Measurements from ENCODE around the gene TXNDC16. TPM values are rescaled to one million over a fixed set of nuclear protein-coding genes. Genes with fewer than 3 reads are reported as not detected.
A peak's percentile ranks its signal among the peaks of the same experiment; 100 is the strongest.
"Not testable (repeated sequence)": the region's sequence is repeated elsewhere in the genome, so short reads cannot be mapped to it uniquely, and the experiment has no call there.

The TXNDC16 gene, protein sequence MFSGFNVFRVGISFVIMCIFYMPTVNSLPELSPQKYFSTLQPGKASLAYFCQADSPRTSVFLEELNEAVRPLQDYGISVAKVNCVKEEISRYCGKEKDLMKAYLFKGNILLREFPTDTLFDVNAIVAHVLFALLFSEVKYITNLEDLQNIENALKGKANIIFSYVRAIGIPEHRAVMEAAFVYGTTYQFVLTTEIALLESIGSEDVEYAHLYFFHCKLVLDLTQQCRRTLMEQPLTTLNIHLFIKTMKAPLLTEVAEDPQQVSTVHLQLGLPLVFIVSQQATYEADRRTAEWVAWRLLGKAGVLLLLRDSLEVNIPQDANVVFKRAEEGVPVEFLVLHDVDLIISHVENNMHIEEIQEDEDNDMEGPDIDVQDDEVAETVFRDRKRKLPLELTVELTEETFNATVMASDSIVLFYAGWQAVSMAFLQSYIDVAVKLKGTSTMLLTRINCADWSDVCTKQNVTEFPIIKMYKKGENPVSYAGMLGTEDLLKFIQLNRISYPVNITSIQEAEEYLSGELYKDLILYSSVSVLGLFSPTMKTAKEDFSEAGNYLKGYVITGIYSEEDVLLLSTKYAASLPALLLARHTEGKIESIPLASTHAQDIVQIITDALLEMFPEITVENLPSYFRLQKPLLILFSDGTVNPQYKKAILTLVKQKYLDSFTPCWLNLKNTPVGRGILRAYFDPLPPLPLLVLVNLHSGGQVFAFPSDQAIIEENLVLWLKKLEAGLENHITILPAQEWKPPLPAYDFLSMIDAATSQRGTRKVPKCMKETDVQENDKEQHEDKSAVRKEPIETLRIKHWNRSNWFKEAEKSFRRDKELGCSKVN
- total RNA-seq (2014; rRNA removed; shearing (Covaris generic)) = 1.8 and 2.4 TPM in 2 replicates
- 2.8 and 3.6 TPM in 2 replicates for polyA plus RNA-seq (2015; cell fraction: cytosol; rRNA removed)
- polyA plus RNA-seq (2015; cell fraction: nucleus; rRNA removed) = 7.2 and 8.5 TPM in 2 replicates

GRCh38 chr14:52552063-52552988 is at the start of gene TXNDC16, which contains the start of gene GPR137C:
Gene TXNDC16, minus strand, starts transcription at chr14:52552505. Its CDS starts 8,948 bp downstream, at chr14:52543557.
Gene GPR137C, plus strand, starts transcription at chr14:52552836. Its CDS starts 312 bp downstream, at chr14:52553148.
- DNase-seq (ENCODE audit: low read depth) = peak; percentile 99

DNA sequence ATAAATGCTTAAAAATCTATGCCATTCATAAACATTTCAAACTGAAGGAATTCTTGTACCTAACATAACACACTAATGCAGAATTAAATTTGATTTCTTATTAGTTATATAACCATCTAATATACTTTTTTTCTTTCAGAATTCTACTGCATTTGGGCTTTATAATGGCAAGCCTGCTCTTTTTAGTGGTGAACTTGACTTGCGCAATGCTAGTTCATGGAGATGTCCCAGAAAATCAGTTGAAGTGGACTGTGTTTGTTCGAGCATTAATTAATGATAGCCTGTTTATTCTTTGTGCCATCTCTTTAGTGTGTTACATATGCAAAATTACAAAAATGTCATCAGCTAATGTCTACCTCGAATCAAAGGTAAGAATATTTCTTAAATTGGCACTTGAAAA is 47.7 kb upstream of the TXNDC16 start:
- no peak for DNase-seq (ENCODE audit: low read depth)

DNA sequence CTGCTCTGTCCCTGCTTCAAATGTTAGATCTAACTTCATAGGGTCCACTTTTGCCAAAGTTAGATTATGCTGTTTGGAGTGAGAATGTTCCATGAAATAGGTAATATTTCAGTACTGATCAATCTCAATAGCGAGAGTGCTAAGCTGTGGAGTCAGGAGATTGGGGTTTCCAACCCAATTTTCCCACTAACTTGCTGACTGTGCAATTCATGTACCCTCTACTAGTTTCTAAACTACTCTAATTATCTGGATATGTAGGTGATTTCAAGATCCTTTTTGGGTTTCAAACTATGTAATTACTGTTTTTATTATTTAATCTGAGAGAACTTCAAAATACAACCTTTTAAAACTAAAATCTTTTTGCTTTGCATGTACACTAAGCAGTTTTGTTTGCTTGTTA is 46.3 kb upstream of the TXNDC16 start:
- no peak for DNase-seq (ENCODE audit: low read depth)

- DNase-seq (ENCODE audit: low read depth) = peak; percentile 35
Observed at GRCh38 chr14:52596861-52597260, 44.6 kb upstream of the TXNDC16 start.

GRCh38 chr14:52596320-52596719 is 44.0 kb upstream of the TXNDC16 start:
- DNase-seq (ENCODE audit: low read depth) = no peak

- no peak for DNase-seq (ENCODE audit: low read depth)
Observed at GRCh38 chr14:52590318-52590717, 38.0 kb upstream of the TXNDC16 start.

DNA sequence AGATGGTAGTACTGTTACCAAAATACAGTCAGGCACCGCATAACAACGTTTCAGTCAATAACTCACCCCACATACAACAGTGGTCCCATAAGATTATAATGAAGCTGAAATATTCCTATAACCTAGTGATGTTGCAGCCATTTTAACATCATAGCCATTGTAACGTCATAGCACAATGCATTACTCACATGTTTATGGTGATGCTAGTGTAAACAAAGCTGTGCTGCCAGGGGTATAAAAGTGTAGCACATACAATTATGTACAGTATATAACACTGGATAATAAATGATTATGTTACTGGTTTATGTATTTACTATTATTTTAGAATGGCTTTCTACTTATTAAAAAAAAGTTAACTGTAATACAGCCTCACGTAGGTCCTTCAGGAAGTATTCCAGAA is 37.3 kb upstream of the TXNDC16 start:
- DNase-seq (ENCODE audit: low read depth) = no peak

DNA sequence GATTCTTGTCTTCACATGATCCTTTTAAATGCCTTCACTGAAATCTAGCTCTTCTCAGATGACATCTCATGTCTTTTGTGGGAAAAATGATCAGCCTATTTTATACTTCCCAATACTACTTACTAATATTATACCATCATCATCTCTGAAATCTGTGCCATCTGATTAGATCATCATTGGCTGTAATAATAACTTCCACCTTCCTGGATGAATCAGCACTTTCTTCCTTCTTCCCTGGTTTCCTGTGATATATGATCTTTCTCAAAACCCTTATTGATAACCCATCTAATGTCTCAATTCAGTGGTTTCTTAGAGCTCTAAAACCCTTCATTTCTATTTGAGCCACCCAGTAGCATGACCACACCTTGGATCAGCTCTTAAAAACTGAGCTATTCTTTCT is 31.2 kb upstream of the TXNDC16 start:
- peak; percentile 14 for DNase-seq (ENCODE audit: low read depth)

GRCh38 chr14:52575858-52576257 is 23.6 kb upstream of the TXNDC16 start:
- DNase-seq (ENCODE audit: low read depth) = no peak

GRCh38 chr14:52568454-52568853 is 16.1 kb upstream of the TXNDC16 start:
- DNase-seq (ENCODE audit: low read depth) = not testable (repeated sequence)

DNA sequence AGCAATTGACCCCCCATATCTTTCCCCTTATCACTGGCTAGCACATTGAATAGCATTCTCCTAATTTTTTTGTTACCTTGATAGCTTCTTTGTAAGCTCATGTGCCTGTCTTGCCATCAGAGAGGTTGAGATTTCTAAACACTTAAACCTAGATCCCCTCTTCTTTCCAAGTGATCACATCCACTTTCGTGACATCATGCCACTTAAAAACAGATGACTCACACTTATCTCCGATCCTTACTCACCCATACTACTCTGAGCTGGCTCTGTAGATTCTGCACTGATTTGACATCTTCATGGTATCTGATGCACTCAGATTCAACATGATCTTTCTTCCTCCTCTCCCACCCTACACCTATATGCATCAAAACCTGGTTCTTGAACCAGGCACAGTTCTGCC is 10.8 kb upstream of the TXNDC16 start:
- peak; percentile 73 for DNase-seq (ENCODE audit: low read depth)

GRCh38 chr14:52558688-52559087 is 6.4 kb upstream of the TXNDC16 start:
- no peak for DNase-seq (ENCODE audit: low read depth)

DNA sequence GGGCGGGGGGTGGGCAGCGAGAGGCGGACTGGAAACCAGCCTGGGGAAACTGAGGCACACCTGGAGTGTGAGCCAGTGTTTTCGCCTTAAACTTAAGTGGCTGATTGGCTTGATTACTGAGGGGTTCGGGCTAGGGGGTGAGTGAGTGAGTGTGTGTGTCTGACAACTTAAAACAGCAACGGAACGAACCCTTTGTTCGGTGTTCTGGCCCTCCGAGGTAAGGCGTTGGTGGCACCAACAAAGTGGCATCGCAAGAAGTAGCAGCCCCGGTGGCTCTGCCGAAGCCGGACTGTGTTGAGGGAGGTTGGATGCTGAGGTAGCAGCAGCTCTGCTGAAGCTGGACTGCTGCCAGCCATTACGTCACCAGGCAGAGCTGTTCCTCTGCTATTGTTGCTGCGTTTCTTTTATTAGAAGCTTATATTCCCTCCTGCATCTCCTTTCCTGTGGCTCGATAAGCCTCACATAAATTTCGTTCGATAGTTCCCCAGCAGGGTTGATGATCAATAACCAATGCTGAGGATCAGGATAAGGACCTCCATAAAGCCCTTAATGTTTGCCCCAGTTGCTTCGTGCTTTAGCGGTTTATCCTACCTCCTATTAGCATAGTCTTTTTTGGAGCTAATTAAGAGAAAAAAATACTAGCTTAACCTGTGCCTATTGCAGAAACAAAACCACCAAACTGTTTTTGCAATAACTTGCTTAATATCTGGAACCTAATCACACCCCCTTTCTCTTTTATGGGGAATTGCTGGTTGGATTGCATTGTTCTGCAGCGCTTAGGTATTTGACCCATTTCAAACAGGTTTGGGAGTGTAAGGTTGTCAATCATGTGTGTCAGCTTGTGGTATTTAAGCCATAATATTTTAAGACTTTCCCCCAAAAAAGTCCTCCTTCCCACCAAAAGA is 1.6 kb upstream of the TXNDC16 start:
- peak; percentile 75 for DNase-seq (ENCODE audit: low read depth)

DNA sequence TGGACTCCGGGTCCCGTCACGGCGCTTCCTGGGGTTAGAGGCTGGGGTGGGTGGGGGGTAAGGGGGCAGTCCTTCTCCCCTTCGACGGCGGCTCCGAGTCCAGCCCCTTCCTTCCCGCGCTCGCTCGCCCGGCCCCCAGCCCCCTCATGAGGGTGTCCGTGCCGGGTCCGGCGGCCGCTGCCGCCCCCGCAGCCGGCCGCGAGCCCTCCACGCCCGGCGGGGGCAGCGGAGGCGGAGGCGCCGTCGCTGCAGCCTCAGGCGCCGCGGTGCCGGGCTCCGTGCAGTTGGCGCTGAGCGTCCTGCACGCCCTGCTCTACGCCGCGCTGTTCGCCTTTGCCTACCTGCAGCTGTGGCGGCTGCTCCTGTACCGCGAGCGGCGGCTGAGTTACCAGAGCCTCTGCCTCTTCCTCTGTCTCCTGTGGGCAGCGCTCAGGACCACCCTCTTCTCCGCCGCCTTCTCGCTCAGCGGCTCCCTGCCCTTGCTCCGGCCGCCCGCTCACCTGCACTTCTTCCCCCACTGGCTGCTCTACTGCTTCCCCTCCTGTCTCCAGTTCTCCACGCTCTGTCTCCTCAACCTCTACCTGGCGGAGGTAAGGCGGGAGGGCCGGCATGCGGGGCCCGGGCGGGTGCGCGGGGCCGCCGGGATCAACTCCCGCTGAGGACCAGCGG is 831 bp upstream of the TXNDC16 start:
- DNase-seq (ENCODE audit: low read depth) = no peak

DNA sequence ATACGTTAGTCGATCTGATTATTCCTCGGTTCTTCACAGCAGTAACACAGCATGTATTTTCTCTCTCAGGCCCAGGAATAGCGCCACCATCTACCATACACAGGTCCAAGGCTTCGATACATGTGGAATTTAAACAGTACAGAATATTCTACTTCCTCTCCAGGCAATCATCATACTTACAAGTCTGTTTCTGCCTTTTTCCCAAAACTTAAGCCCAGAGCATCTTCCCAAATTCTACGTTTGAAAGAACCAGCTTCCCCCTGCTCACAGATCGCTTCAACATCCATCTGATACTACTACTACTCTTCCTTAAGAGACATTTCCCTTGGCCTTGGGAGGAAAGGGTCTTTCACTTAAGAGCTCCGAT is 626 bp downstream of the TXNDC16 start:
- DNase-seq (ENCODE audit: low read depth) = peak; percentile 39

GRCh38 chr14:52551205-52551604 is 1.1 kb downstream of the TXNDC16 start:
- no peak for DNase-seq (ENCODE audit: low read depth)

GRCh38 chr14:52550661-52551060 is 1.6 kb downstream of the TXNDC16 start:
- DNase-seq (ENCODE audit: low read depth) = no peak

DNA sequence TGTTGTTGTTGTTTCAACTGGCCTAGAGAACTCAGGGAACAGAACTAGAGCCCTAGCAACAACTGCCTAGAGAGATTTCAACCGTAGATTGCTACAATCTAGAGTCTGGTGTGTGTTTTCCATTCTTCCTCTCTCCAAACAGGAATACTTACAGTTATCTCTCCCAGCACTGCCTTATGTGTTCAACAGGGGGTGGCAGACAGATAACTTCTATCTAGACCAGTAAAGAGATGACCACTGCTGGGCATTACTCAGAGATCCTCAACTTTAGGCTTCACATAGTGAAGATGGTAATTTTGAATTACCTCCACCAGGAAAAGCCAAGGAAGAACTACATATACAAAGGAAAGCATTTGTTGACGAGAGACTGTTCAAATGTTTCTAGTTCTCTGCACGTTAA is 4.8 kb downstream of the TXNDC16 start:
- no peak for DNase-seq (ENCODE audit: low read depth)

GRCh38 chr14:52547027-52547426 is 5.3 kb downstream of the TXNDC16 start:
- DNase-seq (ENCODE audit: low read depth) = no peak

GRCh38 chr14:52546318-52546670 is 6.0 kb downstream of the TXNDC16 start:
- no peak for DNase-seq (ENCODE audit: low read depth)

Data from HT1080 (cell line).